Ishikawa (cell line): ENCODE results near the gene SMTNL2.
A peak's percentile ranks its signal among the peaks of the same experiment; 100 is the strongest.

Source experiments
- CEBPB ChIP-seq: IDR thresholded peaks from 2 replicates; pipeline ENCODE4 v1.6.1; 2012
- CREB1 ChIP-seq: IDR thresholded peaks from 2 replicates; pipeline ENCODE4 v1.6.1; 2012; ENCODE audit warnings: low read depth
- EGR1 ChIP-seq: IDR thresholded peaks from 2 replicates; pipeline ENCODE4 v1.6.1; 2012
- EP300 ChIP-seq: IDR thresholded peaks from 2 replicates; pipeline ENCODE4 v1.6.1; 2012; ENCODE audit warnings: borderline replicate concordance
- FOXM1 ChIP-seq: IDR thresholded peaks from 2 replicates; pipeline ENCODE4 v1.6.1; 2012; ENCODE audit warnings: low read depth, borderline replicate concordance
- NFIC ChIP-seq: IDR thresholded peaks from 2 replicates; pipeline ENCODE4 v1.6.1; 2012
- RAD21 ChIP-seq: IDR thresholded peaks from 2 replicates; pipeline ENCODE4 v1.6.1; 2012; ENCODE audit warnings: low read depth
- TAF1 ChIP-seq: IDR thresholded peaks from 2 replicates; pipeline ENCODE4 v1.6.1; 2012; ENCODE audit warnings: low read depth, mild to moderate bottlenecking
- TEAD4 ChIP-seq: IDR thresholded peaks from 2 replicates; pipeline ENCODE4 v1.6.1; 2012
- YY1 ChIP-seq: IDR thresholded peaks from 2 replicates; pipeline ENCODE4 v1.6.1; 2012; ENCODE audit warnings: low read depth
- ZBTB7A ChIP-seq: IDR thresholded peaks from 2 replicates; pipeline ENCODE4 v1.6.1; 2012; ENCODE audit warnings: low read depth
- TF ChIP-seq, protein P1 (sequence below): IDR thresholded peaks from 2 replicates; pipeline ENCODE4 v1.6.1; 2012
- TF ChIP-seq, protein P2 (sequence below): IDR thresholded peaks from 2 replicates; pipeline ENCODE4 v1.6.1; 2012; ENCODE audit warnings: low read depth, mild to moderate bottlenecking
- TF ChIP-seq, protein P3 (sequence below): IDR thresholded peaks from 2 replicates; pipeline ENCODE4 v1.6.1; 2012

The SMTNL2 gene

DNA sequence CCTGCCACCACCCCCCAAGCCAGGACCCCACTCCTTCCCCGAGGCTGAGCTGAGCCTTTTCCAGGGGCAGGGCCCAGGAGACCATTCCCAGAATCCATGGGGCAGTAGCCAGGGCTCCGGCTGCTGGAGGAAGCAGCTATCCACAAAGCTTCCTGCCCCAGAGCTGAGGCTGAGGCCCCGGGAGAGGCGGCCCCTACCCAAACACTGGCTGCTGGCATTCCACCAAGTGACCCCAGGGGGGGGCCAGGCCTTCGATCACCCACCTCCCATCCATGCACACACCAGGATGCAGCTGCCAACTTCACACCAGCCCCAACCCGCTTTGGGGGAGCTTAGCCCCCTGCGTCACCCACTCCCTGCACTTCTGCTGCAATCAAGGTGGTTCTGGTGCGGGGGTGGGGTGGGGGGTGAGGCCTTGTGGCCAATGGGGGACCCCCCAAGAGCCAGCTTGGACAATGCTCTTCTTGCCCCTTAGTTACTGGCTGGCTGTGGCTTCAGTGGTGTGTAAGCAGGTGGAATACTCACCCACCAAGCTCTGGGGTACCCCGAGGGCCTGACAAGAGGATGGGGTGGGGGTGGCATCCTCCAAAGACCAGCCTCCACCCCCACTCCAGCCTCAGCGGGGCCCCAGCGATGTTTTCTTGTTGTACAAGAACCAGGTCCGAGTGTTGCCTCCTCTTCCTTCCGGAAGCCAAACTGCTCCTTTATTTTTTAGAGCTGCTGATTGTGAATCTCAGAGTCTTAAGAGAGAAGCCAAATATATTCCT, 45.9 kb upstream of the SMTNL2 start:
- TF ChIP-seq, protein P1, sequence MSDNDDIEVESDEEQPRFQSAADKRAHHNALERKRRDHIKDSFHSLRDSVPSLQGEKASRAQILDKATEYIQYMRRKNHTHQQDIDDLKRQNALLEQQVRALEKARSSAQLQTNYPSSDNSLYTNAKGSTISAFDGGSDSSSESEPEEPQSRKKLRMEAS = no peak
- TF ChIP-seq NFIC = no peak
- TF ChIP-seq CREB1 = no peak
- TF ChIP-seq, protein P2, sequence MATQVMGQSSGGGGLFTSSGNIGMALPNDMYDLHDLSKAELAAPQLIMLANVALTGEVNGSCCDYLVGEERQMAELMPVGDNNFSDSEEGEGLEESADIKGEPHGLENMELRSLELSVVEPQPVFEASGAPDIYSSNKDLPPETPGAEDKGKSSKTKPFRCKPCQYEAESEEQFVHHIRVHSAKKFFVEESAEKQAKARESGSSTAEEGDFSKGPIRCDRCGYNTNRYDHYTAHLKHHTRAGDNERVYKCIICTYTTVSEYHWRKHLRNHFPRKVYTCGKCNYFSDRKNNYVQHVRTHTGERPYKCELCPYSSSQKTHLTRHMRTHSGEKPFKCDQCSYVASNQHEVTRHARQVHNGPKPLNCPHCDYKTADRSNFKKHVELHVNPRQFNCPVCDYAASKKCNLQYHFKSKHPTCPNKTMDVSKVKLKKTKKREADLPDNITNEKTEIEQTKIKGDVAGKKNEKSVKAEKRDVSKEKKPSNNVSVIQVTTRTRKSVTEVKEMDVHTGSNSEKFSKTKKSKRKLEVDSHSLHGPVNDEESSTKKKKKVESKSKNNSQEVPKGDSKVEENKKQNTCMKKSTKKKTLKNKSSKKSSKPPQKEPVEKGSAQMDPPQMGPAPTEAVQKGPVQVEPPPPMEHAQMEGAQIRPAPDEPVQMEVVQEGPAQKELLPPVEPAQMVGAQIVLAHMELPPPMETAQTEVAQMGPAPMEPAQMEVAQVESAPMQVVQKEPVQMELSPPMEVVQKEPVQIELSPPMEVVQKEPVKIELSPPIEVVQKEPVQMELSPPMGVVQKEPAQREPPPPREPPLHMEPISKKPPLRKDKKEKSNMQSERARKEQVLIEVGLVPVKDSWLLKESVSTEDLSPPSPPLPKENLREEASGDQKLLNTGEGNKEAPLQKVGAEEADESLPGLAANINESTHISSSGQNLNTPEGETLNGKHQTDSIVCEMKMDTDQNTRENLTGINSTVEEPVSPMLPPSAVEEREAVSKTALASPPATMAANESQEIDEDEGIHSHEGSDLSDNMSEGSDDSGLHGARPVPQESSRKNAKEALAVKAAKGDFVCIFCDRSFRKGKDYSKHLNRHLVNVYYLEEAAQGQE = no peak
- TF ChIP-seq, protein P3, sequence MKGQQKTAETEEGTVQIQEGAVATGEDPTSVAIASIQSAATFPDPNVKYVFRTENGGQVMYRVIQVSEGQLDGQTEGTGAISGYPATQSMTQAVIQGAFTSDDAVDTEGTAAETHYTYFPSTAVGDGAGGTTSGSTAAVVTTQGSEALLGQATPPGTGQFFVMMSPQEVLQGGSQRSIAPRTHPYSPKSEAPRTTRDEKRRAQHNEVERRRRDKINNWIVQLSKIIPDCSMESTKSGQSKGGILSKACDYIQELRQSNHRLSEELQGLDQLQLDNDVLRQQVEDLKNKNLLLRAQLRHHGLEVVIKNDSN = no peak
- no peak for TF ChIP-seq TEAD4
- no peak for TF ChIP-seq EP300
- TF ChIP-seq FOXM1 = no peak
- TF ChIP-seq TAF1 = no peak
- no peak for TF ChIP-seq RAD21
- TF ChIP-seq YY1 = no peak
- TF ChIP-seq CEBPB = no peak

DNA sequence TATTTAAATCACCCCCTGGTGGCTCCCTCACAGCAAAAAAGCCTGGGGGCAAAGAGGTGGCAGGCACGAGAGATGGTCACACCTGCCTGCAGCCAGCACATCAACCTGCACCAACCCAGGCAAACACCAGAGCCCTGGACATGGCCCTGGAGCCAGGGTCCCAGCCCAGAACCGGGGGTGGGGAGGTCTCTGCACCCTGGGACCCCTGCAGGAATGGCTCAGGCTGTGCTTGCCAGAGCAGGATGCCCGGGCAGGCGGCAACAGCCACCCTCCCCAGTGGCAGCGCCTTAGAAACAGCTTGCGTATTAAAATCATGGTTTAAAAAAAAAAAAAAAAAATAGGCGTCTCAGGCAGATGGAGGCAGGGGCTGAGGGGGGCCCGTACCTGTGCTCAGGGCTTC, 45.3 kb upstream of the SMTNL2 start:
- no peak for TF ChIP-seq CREB1

DNA sequence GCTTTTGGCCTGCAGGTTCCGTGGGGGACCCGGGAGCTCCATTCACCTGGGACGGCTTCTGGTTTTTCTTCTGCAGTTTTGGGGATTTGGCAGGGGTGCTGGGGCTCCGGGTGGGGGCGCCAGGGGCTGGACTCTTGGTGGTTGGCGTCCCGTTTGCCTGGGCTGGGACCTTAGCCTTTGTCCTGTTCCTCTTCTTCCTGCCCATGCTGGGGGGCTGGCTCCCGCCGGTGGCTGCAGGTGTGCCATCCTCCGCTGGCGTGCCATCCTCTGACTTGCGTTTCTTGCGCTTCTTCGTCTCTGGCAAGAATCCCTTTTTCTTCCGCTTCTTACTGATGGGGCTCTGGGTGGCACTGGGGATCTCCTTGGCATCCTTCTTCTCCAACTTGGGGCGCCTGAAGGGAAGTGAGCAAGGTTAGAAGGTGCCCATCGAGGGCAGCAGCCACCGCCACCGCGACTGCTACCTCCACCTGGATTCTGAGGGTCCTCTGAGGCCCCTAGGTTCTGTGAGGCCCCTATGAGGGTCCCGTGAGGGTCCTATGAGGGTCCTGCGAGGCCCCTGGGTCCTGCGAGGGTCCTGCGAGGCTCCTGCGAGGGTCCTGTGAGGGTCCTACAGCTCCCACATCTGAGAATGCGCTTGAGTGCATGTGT, 44.6 kb upstream of the SMTNL2 start:
- TF ChIP-seq ZBTB7A (peak; percentile 43; the same call in 1 of the 2 replicates), CEBPB (no peak)

DNA sequence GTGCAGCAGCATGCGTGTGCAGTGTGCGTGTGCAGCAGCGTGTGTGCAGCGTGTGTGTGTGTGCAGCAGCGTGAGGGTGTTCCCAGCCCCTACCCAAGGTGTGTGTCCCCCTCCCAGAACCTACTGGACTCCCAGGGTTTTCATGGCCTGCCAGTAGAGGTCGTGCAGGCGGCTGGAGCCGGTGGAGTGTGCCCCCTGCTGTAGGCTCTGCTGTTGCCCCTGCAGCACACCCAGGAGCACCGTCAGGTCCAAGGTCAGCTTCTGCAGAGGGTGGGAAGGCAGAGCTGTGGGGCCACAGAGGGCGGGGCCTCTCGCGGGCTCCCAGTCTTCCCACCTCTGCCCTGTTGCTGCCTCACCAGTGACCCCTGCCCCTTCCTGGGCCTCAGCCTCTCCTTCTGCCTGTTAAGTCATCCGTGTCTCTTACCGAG, 44.1 kb upstream of the SMTNL2 start:
- TF ChIP-seq, protein P2 = no peak
- TF ChIP-seq, protein P3 = no peak
- TF ChIP-seq RAD21 = no peak

DNA sequence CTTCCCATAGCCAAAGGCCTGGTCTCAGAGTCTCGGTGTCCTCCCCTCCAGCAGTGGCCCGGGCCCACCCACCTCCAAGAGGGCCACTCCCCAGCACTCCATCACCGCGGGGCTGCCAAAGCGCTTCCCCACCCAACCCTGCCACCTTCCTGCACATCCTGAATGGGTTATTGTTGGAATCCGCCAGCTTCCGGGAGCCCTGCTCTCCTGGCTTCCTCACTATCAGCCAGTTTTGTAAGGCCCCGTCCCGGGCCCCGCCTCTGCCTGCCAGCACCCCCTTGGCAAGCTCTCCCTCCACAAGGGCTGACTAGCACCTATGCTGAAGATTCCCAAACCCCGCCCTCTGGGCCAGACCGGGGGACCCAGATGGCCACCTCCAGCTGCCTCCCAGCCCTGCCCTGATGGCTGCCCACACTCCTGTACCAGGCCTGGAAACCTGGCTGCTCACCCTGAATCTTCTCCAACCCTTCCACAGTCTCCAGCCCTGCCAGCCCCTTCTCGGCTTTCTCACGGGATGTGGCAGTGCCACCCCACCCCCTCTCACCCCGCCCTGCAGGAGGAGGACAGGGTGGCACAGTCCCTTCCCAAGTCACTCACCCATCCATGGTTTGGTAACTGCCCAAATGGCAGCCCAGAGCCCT, 43.5 kb upstream of the SMTNL2 start:
- no peak for TF ChIP-seq FOXM1

DNA sequence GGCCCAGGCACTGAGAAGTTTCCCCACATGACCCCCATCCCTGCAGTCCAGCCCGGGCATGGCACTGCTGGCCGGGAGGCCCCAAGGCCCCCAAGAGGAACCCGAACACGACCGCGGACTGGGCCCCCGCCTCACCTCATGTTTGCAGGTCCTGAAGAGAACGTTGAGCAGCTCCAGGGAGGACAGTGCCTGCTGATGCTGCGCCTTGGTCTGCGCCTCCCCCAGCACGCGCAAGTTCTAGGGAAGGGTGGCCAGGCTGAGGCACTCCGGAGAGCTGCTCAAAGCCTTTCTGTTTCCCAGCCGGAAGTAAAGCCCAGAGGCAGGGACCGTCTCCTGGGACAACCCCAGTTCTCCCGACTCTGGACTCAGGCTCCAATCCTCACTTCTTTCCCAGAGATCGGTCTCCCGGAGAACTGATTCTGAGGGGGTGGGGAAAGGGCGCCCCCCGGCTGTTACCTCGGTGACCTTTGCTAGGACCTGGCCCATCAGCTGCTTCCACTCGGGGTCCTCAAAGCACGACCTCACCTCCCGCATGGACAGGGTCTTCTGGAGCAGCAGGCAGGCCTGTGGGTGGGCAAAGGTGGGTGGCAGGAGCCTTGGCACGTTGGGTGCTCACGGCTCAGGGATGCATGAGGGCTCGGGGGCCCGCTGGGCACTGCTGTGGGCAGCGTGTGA, 42.9 kb upstream of the SMTNL2 start:
- TF ChIP-seq, protein P3 = no peak
- TF ChIP-seq RAD21 (no peak; the same call in 1 of the 2 replicates), EGR1 (no peak)
- TF ChIP-seq, protein P2 = no peak
- TF ChIP-seq, protein P1 = no peak
